ENCODE measurements around the gene ATP5F1E. TPM values are rescaled to one million over a fixed set of nuclear protein-coding genes. Genes with fewer than 3 reads are reported as not detected.
"Not testable (repeated sequence)": the region's sequence is repeated elsewhere in the genome, so short reads cannot be mapped to it uniquely, and the experiment has no call there.

Gene ATP5F1E
- total and polyA plus RNA-seq, 2 donors (not counting 3 experiments of a cell fraction or from before 2014, with no cell fraction given) = 29.0 to 107 TPM

GRCh38 chr20:58984691-58985090 is 47.4 kb downstream of the ATP5F1E start:
- H2AFZ ChIP-seq (ENCODE audit: low read depth, low read length) = no peak overlapping the region
- no peaks in the 10 kb centered on the region for H3K9me3 ChIP-seq (replicated peaks; ENCODE audit: control insufficient read depth, insufficient read depth, low read length)
- peaks cover 46% of the 10 kb centered on the region for H3K79me2 ChIP-seq (ENCODE audit: control insufficient read depth, insufficient read depth, low read length)
- intact Hi-C loops (cut with micrococcal nuclease) = loop anchor here (10.0 kb wide), 1 partner anchor 240 kb away; no protein-coding TSS in a partner anchor
- no peak overlapping the region for H3K4me3 ChIP-seq (replicated peaks in 1 of 3; ENCODE audit: insufficient read depth in 1 of 3, low read depth in 1 of 3, low read length in 3 of 3)
- peaks cover 16 to 25% of the 10 kb centered on the region in 2 experiments for H3K36me3 ChIP-seq (ENCODE audit: control insufficient read depth in 2 of 2, extremely low read depth in 1 of 2, insufficient read depth in 2 of 2, low read length in 2 of 2)
- H3K9me1 ChIP-seq (replicated peaks; ENCODE audit: control insufficient read depth, extremely low read depth, insufficient read depth, low read length) = no peaks in the 10 kb centered on the region
- CTCF ChIA-PET = no interaction called here
- H3K27me3 ChIP-seq (ENCODE audit: control insufficient read depth in 2 of 2, insufficient read depth in 2 of 2, low read length in 2 of 2) = no peaks in the 10 kb centered on the region
- no peak for DNase-seq (ENCODE audit: low read depth, low spot score)
- no peak for FAIRE-seq
- H4K20me1 ChIP-seq (replicated peaks; ENCODE audit: control insufficient read depth, extremely low read depth, insufficient read depth, low read length) = no peaks in the 10 kb centered on the region
- dilution Hi-C loops (cut with MboI; ENCODE audit: extremely low pct_ligation_motif_present, low sequenced_read_pairs) = no loop called here
- no TSS peak for BruUV-seq (replicated peaks)
- no peak overlapping the region for H3K4me2 ChIP-seq (ENCODE audit: insufficient read depth, low read length)
- no peak overlapping the region for H3K9ac ChIP-seq (replicated peaks; ENCODE audit: extremely low read depth, insufficient read depth, low read length)
- no peak overlapping the region for H3K27ac ChIP-seq (ENCODE audit: insufficient read depth, low read depth, low read length)
- TF ChIP-seq POLR2AphosphoS5 (IDR thresholded peaks at IDR 0.05; ENCODE audit: insufficient read depth, low read depth, low read length) (no peak), CTCF (IDR thresholded peaks at IDR 0.05; ENCODE audit: extremely low read depth in 1 of 2, insufficient read depth in 1 of 2, low read depth in 1 of 2, low read length in 2 of 2) (no peak), POLR2A (IDR thresholded peaks at IDR 0.05; ENCODE audit: low read depth, low read length) (no peak), MYC (IDR thresholded peaks at IDR 0.05; ENCODE audit: low read depth, low read length) (no peak)
- POLR2A ChIA-PET = interaction anchor here (0.6 kb wide), 1 partner anchor 16 kb away, joined by 4 read pairs; no protein-coding TSS in a partner anchor
- peaks cover 3% of the 10 kb centered on the region for H3K4me1 ChIP-seq (ENCODE audit: control insufficient read depth, extremely low read depth, insufficient read depth, low read length)

GRCh38 chr20:58983115-58983468 is 49.0 kb downstream of the ATP5F1E start:
- H4K20me1 ChIP-seq (replicated peaks; ENCODE audit: control insufficient read depth, extremely low read depth, insufficient read depth, low read length); dilution Hi-C loops (cut with MboI; ENCODE audit: extremely low pct_ligation_motif_present, low sequenced_read_pairs); H3K4me1 ChIP-seq (ENCODE audit: control insufficient read depth, extremely low read depth, insufficient read depth, low read length); POLR2A ChIA-PET; DNase-seq (ENCODE audit: low read depth, low spot score); H3K9me3 ChIP-seq (replicated peaks; ENCODE audit: control insufficient read depth, insufficient read depth, low read length); H3K4me3 ChIP-seq (replicated peaks in 1 of 3; ENCODE audit: insufficient read depth in 1 of 3, low read depth in 1 of 3, low read length in 3 of 3); H3K9me1 ChIP-seq (replicated peaks; ENCODE audit: control insufficient read depth, extremely low read depth, insufficient read depth, low read length); FAIRE-seq; H3K27me3 ChIP-seq (ENCODE audit: control insufficient read depth in 2 of 2, insufficient read depth in 2 of 2, low read length in 2 of 2); H3K27ac ChIP-seq (ENCODE audit: insufficient read depth, low read depth, low read length); H3K9ac ChIP-seq (replicated peaks; ENCODE audit: extremely low read depth, insufficient read depth, low read length); H2AFZ ChIP-seq (ENCODE audit: low read depth, low read length); BruUV-seq (replicated peaks); H3K4me2 ChIP-seq (ENCODE audit: insufficient read depth, low read length): not testable (repeated sequence)
- intact Hi-C loops (cut with micrococcal nuclease) = loop anchor here (10.0 kb wide), 1 partner anchor 242 kb away; no protein-coding TSS in a partner anchor
- peaks cover 46% of the 10 kb centered on the region for H3K79me2 ChIP-seq (ENCODE audit: control insufficient read depth, insufficient read depth, low read length)
- peaks cover 14% of the 10 kb centered on the region in 2 experiments for H3K36me3 ChIP-seq (ENCODE audit: control insufficient read depth in 2 of 2, extremely low read depth in 1 of 2, insufficient read depth in 2 of 2, low read length in 2 of 2)
- CTCF ChIA-PET = interaction anchor here (1.5 kb wide), 1 partner anchor 105 kb away, joined by 3 read pairs; no protein-coding TSS in a partner anchor

Measured in endothelial cell of umbilical vein (primary cell).